Measurements from ENCODE around the gene SPARCL1.

DNA sequence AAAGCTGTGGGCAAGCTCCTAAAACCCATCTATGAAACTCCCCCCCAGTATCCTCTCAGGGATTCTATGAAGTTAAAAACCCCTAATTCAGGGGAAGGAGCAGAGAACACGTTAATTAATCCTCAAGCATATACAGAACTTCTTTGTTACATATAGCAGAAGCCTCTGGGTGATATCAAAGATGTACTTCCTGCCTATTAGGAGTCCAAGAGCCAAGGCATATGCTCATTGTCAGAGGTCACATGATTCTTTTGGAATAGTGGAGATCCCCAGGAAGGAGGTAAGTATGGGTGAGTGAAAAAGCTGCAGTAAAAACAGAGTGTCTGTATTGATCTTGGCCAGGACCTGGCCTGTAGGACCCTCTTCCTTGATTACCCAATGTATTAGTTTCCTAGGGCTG is 2.9 kb upstream of the SPARCL1 start:
- TF ChIP-seq CTCF (IDR thresholded peaks at IDR 0.05; ENCODE audit: extremely low read depth in 1 of 2, insufficient read depth in 1 of 2, low read depth in 1 of 2, low read length in 2 of 2) (no peak), POLR2A (IDR thresholded peaks at IDR 0.05; ENCODE audit: low read depth, low read length) (no peak), POLR2AphosphoS5 (IDR thresholded peaks at IDR 0.05; ENCODE audit: insufficient read depth, low read depth, low read length) (no peak), EZH2 (IDR thresholded peaks at IDR 0.05; ENCODE audit: borderline replicate concordance, low read depth, low read length, severe bottlenecking) (no peak)
- TF ChIP-seq, protein P1, sequence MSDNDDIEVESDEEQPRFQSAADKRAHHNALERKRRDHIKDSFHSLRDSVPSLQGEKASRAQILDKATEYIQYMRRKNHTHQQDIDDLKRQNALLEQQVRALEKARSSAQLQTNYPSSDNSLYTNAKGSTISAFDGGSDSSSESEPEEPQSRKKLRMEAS (IDR thresholded peaks at IDR 0.05; ENCODE audit: insufficient read depth, insufficient read length): no peak

All from endothelial cell of umbilical vein (primary cell).